HCT116 (cell line): ENCODE measurements around the gene DMD. TPM values are rescaled to one million over a fixed set of nuclear protein-coding genes. Genes with fewer than 3 reads are reported as not detected.

Source experiments
- ATAC-seq: fragments of 200-7000 bp; cut with Tn5 transposase; 2 replicates; pipeline ENCODE4 v1.9.1; 2020; ENCODE audit warnings: mild to moderate bottlenecking, moderate library complexity
- BruUV-seq: library from RNA; stranded (reverse); fragments of 400-500 nt; replicated peaks from 2 replicates; lab custom pipeline; 2021; lab: Mats Ljungman, UMichigan
- CTCF ChIA-PET: fragments of 300-600 bp; sonication (Branson Sonifier 250); formaldehyde crosslinking; loops from one replicate; lab custom pipeline; 2021; ENCODE audit warnings: antibody characterized with exemption; lab: Charles Lee
- POLR2A ChIA-PET: fragments of 300-600, 350-600 bp; sonication (Branson Sonifier 250); formaldehyde crosslinking; loops from one replicate; lab custom pipeline; 2021; ENCODE audit warnings: antibody characterized with exemption; lab: Charles Lee
- RAD21 ChIA-PET, 2 experiments: fragments of 300-600 bp; sonication (Branson Sonifier 250); formaldehyde crosslinking; loops; one replicate each; lab custom pipeline; 2023; ENCODE audit warnings: low total read pairs in 2 of 2; ENCODE audit not compliant: uncharacterized antibody in 2 of 2, unreplicated experiment in 2 of 2, low non-redundant PET in 1 of 2; lab: Charles Lee
- DNase-seq: peaks from one replicate; pipeline ENCODE4 v3.0.0-alpha.2; 2010; ENCODE audit warnings: low read depth, low spot score
- H2AFZ ChIP-seq: fragments of 200-600 bp; shearing (Covaris generic), sonication (generic); 2 replicates; pipeline ENCODE4 v1.6.1; 2017; ENCODE audit warnings: low read depth, mixed run types, mixed read lengths, antibody characterized with exemption, low read length; ENCODE audit not compliant: poor library complexity, severe bottlenecking
- H3K27ac ChIP-seq: 2 replicates; pipeline ENCODE4 v1.5.1; 2012; ENCODE audit warnings: low read depth, low read length
- H3K27me3 ChIP-seq: fragments of 200-600 bp; sonication (generic); 2 replicates; pipeline ENCODE4 v1.6.1; 2016; ENCODE audit warnings: mixed run types, low read length, mixed read lengths; ENCODE audit not compliant: insufficient read depth
- H3K36me3 ChIP-seq, 2 experiments: fragments of 200-500 bp in 1 of 2; fragments of 200-600 bp in 1 of 2; sonication (Bioruptor generic) in 1 of 2; sonication (generic) in 1 of 2; 2 replicates each; pipeline versions ENCODE4 v1.5.1 to v1.6.1; 2014 to 2016; ENCODE audit warnings: low read length in 2 of 2, inconsistent platforms in 1 of 2, mixed read lengths in 1 of 2, mixed run types in 1 of 2; ENCODE audit not compliant: insufficient read depth in 2 of 2, control insufficient read depth in 1 of 2
- H3K4me1 ChIP-seq, 2 experiments: fragments of 200-600 bp in 1 of 2; sonication (generic) in 1 of 2; 2 replicates each; pipeline versions ENCODE4 v1.5.1 to v1.6.1; 2012 to 2017; ENCODE audit warnings: low read length in 2 of 2, inconsistent platforms in 1 of 2, mild to moderate bottlenecking in 1 of 2, mixed read lengths in 1 of 2, mixed run types in 1 of 2, moderate library complexity in 1 of 2; ENCODE audit not compliant: insufficient read depth in 2 of 2, control insufficient read depth in 1 of 2
- H3K4me2 ChIP-seq: fragments of 200-600 bp; sonication (generic); 2 replicates; pipeline ENCODE4 v1.6.1; 2017; ENCODE audit warnings: mixed run types, low read length, mixed read lengths
- H3K4me3 ChIP-seq, 2 experiments: fragments of 200-600 bp in 1 of 2; sonication (generic) in 1 of 2; replicated peaks in 1 of 2; 2 replicates each; pipeline ENCODE4 v1.5.1; 2011 to 2016; ENCODE audit warnings: low read length in 2 of 2, control low read depth in 1 of 2, low read depth in 1 of 2, mild to moderate bottlenecking in 1 of 2, mixed read lengths in 1 of 2, mixed run types in 1 of 2
- H3K79me2 ChIP-seq: fragments of 200-600 bp; sonication (generic); 2 replicates; pipeline ENCODE4 v1.6.1; 2017; ENCODE audit warnings: mild to moderate bottlenecking, mixed run types, low read length, moderate library complexity, mixed read lengths; ENCODE audit not compliant: insufficient read depth
- H3K9ac ChIP-seq: fragments of 200-600 bp; sonication (generic); 2 replicates; pipeline ENCODE4 v1.6.1; 2016; ENCODE audit warnings: low read length, mixed read lengths
- H3K9me2 ChIP-seq: fragments of 200-600 bp; sonication (generic), shearing (Covaris generic); 2 replicates; pipeline ENCODE4 v1.6.1; 2017; ENCODE audit warnings: mixed run types, mild to moderate bottlenecking, moderate library complexity; ENCODE audit not compliant: insufficient read depth
- H3K9me3 ChIP-seq, 2 experiments: fragments of 200-500 bp in 1 of 2; fragments of 200-600 bp in 1 of 2; sonication (Bioruptor generic) in 1 of 2; sonication (generic) in 1 of 2; 2 replicates each; pipeline ENCODE4 v1.6.1; 2014 to 2017; ENCODE audit warnings: low read length in 2 of 2, mixed read lengths in 2 of 2, inconsistent platforms in 1 of 2, low read depth in 1 of 2, mild to moderate bottlenecking in 1 of 2, mixed run types in 1 of 2, moderate library complexity in 1 of 2; ENCODE audit not compliant: control insufficient read depth in 1 of 2, insufficient read depth in 1 of 2
- H4K20me1 ChIP-seq: fragments of 200-600 bp; sonication (generic), shearing (Covaris generic); 2 replicates; pipeline ENCODE4 v1.6.1; 2017; ENCODE audit warnings: mixed run types, mild to moderate bottlenecking, moderate library complexity; ENCODE audit not compliant: insufficient read depth
- CBX3 ChIP-seq: IDR thresholded peaks from 2 replicates; pipeline ENCODE4 v1.6.1; 2012; ENCODE audit warnings: low read depth
- CEBPB ChIP-seq: IDR thresholded peaks from 2 replicates; pipeline ENCODE4 v1.6.1; 2012; ENCODE audit warnings: low read depth
- EGR1 ChIP-seq: IDR thresholded peaks from 2 replicates; pipeline ENCODE4 v1.6.1; 2012; ENCODE audit warnings: low read depth
- ELF1 ChIP-seq: IDR thresholded peaks from 2 replicates; pipeline ENCODE4 v1.6.1; 2012; ENCODE audit warnings: low read depth, borderline replicate concordance
- EZH2 ChIP-seq: fragments of 200-600 bp; sonication (generic); IDR thresholded peaks from 2 replicates; pipeline ENCODE4 v1.6.1; 2017; ENCODE audit warnings: antibody characterized with exemption, mixed run types
- JUND ChIP-seq: IDR thresholded peaks from 2 replicates; pipeline ENCODE4 v1.6.1; 2012
- POLR2A ChIP-seq: IDR thresholded peaks from 2 replicates; pipeline ENCODE4 v1.7.0; 2011; ENCODE audit warnings: borderline replicate concordance; ENCODE audit not compliant: insufficient read depth, insufficient read length; ENCODE audit errors: extremely low read depth
- POLR2AphosphoS5 ChIP-seq: IDR thresholded peaks from 2 replicates; pipeline ENCODE4 v1.6.1; 2011; ENCODE audit warnings: mild to moderate bottlenecking, low read depth, low read length, moderate library complexity
- RAD21 ChIP-seq: IDR thresholded peaks from 2 replicates; pipeline ENCODE4 v1.6.1; 2012; ENCODE audit warnings: low read depth, mild to moderate bottlenecking
- SIN3A ChIP-seq: IDR thresholded peaks from 2 replicates; pipeline ENCODE4 v1.6.1; 2012; ENCODE audit warnings: low read depth
- TCF7L2 ChIP-seq: IDR thresholded peaks from 2 replicates; pipeline ENCODE4 v1.7.0; 2011; ENCODE audit warnings: borderline replicate concordance, inconsistent platforms; ENCODE audit not compliant: insufficient read depth, insufficient read length; ENCODE audit errors: extremely low read depth
- YY1 ChIP-seq: IDR thresholded peaks from 2 replicates; pipeline ENCODE4 v1.6.1; 2011; ENCODE audit warnings: low read length, low read depth, moderate library complexity, mild to moderate bottlenecking; ENCODE audit not compliant: insufficient replicate concordance; ENCODE audit errors: extremely low read depth
- ZFX ChIP-seq: fragments of 450-650 bp; IDR thresholded peaks from 2 replicates; pipeline ENCODE4 v1.6.1; 2017
- ZNF274 ChIP-seq: fragments of 200-500 bp; sonication (Bioruptor generic); IDR thresholded peaks from 2 replicates; pipeline ENCODE4 v1.6.1; 2014; ENCODE audit warnings: mild to moderate bottlenecking, low read depth, low read length, inconsistent platforms
- intact Hi-C: fragments of 100-400 bp; cut with micrococcal nuclease; formaldehyde crosslinking; loops from 2 replicates; pipeline ENCODE4 v1.10.0; 2022
- total RNA-seq: library from RNA; stranded (reverse); gene quantifications from one replicate; pipeline ENCODE4 v1.2.1, GENCODE V29; 2021; ENCODE audit not compliant: unreplicated experiment
- TF ChIP-seq, protein P1 (sequence below): IDR thresholded peaks from 2 replicates; pipeline ENCODE4 v1.6.1; 2012
- TF ChIP-seq, protein P2 (sequence below): IDR thresholded peaks from 2 replicates; pipeline ENCODE4 v1.6.1; 2012; ENCODE audit warnings: low read depth
- TF ChIP-seq, protein P3 (sequence below): IDR thresholded peaks from 2 replicates; pipeline ENCODE4 v1.6.1; 2012
- TF ChIP-seq, protein P4 (sequence below), 3 experiments: fragments of 200-600 bp in 1 of 3; sonication (generic) in 1 of 3; IDR thresholded peaks in 2 of 3; conservative IDR thresholded peaks in 1 of 3; 2 replicates each; pipeline ENCODE4 v1.5.1; 2012 to 2017; ENCODE audit warnings: low read depth in 2 of 3, low read length in 2 of 3, antibody characterized with exemption in 1 of 3, borderline replicate concordance in 1 of 3, control low read depth in 1 of 3, mild to moderate bottlenecking in 1 of 3, mixed read lengths in 1 of 3, mixed run types in 1 of 3, moderate library complexity in 1 of 3; ENCODE audit not compliant: insufficient read depth in 1 of 3
- TF ChIP-seq, protein P5 (sequence below): IDR thresholded peaks from 2 replicates; pipeline ENCODE4 v1.6.1; 2011; ENCODE audit warnings: mild to moderate bottlenecking, low read length, moderate library complexity; ENCODE audit not compliant: insufficient replicate concordance; ENCODE audit errors: extremely low read depth

The DMD gene
- total RNA-seq, 1 experiment from 2014 or later = 0.05 TPM

DNA sequence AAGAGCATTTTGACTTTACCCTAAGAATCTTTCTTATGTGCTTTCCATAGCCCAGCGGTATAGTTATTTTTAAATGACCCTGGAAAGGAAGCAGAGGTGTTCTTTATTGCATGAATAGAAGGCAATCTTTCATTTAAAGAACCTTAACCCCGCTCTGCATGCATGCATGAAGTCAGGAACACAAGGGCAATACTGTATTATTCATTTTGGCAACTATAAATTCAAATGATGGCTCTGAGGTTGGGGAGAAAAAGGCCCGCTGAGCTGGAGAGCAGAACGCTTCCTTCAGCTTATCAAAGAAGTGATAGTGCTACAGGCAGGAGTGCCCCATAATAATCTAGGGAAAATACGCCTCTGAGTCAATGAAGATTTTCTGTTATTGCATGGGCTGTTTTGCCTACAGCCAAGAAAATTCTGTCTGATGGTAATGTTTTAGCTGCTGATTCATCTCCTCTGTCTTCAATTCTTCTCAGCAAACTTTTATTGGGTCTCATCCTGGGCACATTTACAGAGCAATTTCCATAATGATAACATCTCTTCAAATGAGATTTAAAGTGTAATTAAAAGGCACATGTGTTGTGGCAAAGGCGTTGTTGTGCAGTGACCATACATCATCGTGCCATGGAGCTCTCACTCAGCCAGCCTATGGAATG is 1687.3 kb downstream of the DMD start:
- no peak overlapping the region for H3K4me2 ChIP-seq
- no peak overlapping the region for H3K27ac ChIP-seq
- no peak for ATAC-seq
- no peak for DNase-seq
- no peak overlapping the region for H3K4me3 ChIP-seq
- ChIA-PET POLR2A (no interaction called here), CTCF (no interaction called here), RAD21 (no interaction called here)
- no peaks in the 10 kb centered on the region for H3K27me3 ChIP-seq
- no peaks in the 10 kb centered on the region for H3K36me3 ChIP-seq
- no TSS peak for BruUV-seq
- H2AFZ ChIP-seq = no peak overlapping the region
- no peaks in the 10 kb centered on the region for H3K79me2 ChIP-seq
- H3K9ac ChIP-seq = no peak overlapping the region
- H3K9me2 ChIP-seq = no peaks in the 10 kb centered on the region
- no peaks in the 10 kb centered on the region for H4K20me1 ChIP-seq
- TF ChIP-seq, protein P1, sequence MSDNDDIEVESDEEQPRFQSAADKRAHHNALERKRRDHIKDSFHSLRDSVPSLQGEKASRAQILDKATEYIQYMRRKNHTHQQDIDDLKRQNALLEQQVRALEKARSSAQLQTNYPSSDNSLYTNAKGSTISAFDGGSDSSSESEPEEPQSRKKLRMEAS = no peak
- no peak for TF ChIP-seq SIN3A
- TF ChIP-seq YY1 = no peak
- TF ChIP-seq RAD21 = no peak
- TF ChIP-seq TCF7L2 = no peak
- TF ChIP-seq, protein P2, sequence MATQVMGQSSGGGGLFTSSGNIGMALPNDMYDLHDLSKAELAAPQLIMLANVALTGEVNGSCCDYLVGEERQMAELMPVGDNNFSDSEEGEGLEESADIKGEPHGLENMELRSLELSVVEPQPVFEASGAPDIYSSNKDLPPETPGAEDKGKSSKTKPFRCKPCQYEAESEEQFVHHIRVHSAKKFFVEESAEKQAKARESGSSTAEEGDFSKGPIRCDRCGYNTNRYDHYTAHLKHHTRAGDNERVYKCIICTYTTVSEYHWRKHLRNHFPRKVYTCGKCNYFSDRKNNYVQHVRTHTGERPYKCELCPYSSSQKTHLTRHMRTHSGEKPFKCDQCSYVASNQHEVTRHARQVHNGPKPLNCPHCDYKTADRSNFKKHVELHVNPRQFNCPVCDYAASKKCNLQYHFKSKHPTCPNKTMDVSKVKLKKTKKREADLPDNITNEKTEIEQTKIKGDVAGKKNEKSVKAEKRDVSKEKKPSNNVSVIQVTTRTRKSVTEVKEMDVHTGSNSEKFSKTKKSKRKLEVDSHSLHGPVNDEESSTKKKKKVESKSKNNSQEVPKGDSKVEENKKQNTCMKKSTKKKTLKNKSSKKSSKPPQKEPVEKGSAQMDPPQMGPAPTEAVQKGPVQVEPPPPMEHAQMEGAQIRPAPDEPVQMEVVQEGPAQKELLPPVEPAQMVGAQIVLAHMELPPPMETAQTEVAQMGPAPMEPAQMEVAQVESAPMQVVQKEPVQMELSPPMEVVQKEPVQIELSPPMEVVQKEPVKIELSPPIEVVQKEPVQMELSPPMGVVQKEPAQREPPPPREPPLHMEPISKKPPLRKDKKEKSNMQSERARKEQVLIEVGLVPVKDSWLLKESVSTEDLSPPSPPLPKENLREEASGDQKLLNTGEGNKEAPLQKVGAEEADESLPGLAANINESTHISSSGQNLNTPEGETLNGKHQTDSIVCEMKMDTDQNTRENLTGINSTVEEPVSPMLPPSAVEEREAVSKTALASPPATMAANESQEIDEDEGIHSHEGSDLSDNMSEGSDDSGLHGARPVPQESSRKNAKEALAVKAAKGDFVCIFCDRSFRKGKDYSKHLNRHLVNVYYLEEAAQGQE = no peak
- no peak for TF ChIP-seq CBX3
- no peak for TF ChIP-seq CEBPB
- TF ChIP-seq POLR2AphosphoS5 = no peak
- TF ChIP-seq ELF1 = no peak
- no peak for TF ChIP-seq ZNF274
- TF ChIP-seq, protein P3, sequence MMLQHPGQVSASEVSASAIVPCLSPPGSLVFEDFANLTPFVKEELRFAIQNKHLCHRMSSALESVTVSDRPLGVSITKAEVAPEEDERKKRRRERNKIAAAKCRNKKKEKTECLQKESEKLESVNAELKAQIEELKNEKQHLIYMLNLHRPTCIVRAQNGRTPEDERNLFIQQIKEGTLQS = no peak
- TF ChIP-seq EGR1 = no peak
- TF ChIP-seq, protein P4, sequence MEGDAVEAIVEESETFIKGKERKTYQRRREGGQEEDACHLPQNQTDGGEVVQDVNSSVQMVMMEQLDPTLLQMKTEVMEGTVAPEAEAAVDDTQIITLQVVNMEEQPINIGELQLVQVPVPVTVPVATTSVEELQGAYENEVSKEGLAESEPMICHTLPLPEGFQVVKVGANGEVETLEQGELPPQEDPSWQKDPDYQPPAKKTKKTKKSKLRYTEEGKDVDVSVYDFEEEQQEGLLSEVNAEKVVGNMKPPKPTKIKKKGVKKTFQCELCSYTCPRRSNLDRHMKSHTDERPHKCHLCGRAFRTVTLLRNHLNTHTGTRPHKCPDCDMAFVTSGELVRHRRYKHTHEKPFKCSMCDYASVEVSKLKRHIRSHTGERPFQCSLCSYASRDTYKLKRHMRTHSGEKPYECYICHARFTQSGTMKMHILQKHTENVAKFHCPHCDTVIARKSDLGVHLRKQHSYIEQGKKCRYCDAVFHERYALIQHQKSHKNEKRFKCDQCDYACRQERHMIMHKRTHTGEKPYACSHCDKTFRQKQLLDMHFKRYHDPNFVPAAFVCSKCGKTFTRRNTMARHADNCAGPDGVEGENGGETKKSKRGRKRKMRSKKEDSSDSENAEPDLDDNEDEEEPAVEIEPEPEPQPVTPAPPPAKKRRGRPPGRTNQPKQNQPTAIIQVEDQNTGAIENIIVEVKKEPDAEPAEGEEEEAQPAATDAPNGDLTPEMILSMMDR (IDR thresholded peaks at IDR 0.05 in 2 of 3, conservative IDR thresholded peaks at IDR 0.05 in 1 of 3; ENCODE audit: borderline replicate concordance in 1 of 3, insufficient read depth in 1 of 3, low read depth in 2 of 3, low read length in 2 of 3) = no peak
- no peak for TF ChIP-seq JUND
- no peak for TF ChIP-seq POLR2A
- no peak for TF ChIP-seq EZH2
- TF ChIP-seq, protein P5, sequence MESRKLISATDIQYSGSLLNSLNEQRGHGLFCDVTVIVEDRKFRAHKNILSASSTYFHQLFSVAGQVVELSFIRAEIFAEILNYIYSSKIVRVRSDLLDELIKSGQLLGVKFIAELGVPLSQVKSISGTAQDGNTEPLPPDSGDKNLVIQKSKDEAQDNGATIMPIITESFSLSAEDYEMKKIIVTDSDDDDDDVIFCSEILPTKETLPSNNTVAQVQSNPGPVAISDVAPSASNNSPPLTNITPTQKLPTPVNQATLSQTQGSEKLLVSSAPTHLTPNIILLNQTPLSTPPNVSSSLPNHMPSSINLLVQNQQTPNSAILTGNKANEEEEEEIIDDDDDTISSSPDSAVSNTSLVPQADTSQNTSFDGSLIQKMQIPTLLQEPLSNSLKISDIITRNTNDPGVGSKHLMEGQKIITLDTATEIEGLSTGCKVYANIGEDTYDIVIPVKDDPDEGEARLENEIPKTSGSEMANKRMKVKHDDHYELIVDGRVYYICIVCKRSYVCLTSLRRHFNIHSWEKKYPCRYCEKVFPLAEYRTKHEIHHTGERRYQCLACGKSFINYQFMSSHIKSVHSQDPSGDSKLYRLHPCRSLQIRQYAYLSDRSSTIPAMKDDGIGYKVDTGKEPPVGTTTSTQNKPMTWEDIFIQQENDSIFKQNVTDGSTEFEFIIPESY = no peak
- TF ChIP-seq ZFX = no peak
- intact Hi-C loops = no loop called here
- H3K9me3 ChIP-seq = no peaks in the 10 kb centered on the region
- H3K4me1 ChIP-seq = no peaks in the 10 kb centered on the region
